OCI-LY3 (cell line): ENCODE data around the gene CAPG.

ENCODE experiments used
- H2AFZ ChIP-seq: fragments of 200-600, 300-600 bp; shearing (Covaris generic); 2 replicates; pipeline ENCODE4 v1.6.0; 2014; ENCODE audit warnings: antibody characterized with exemption, low read depth, low read length
- H3K27ac ChIP-seq: fragments of 200-600, 300-600 bp; sonication (generic); 2 replicates; pipeline ENCODE4 v1.5.1; 2014; ENCODE audit warnings: mild to moderate bottlenecking, low read length, moderate library complexity, mixed read lengths
- H3K27me3 ChIP-seq: fragments of 200-600, 300-600 bp; sonication (generic); 2 replicates; pipeline ENCODE4 v1.6.1; 2014; ENCODE audit warnings: low read depth, low read length, mixed read lengths
- H3K36me3 ChIP-seq: fragments of 200-600, 300-600 bp; sonication (generic); replicated peaks from 2 replicates; pipeline ENCODE3; 2014; ENCODE audit warnings: low read depth, low read length, mixed read lengths
- H3K4me1 ChIP-seq: fragments of 300-600, 200-600 bp; sonication (generic); 2 replicates; pipeline ENCODE4 v1.6.1; 2014; ENCODE audit warnings: low read length, mixed read lengths
- H3K4me2 ChIP-seq: fragments of 200-600, 300-600 bp; sonication (generic); 2 replicates; pipeline ENCODE4 v1.6.1; 2014; ENCODE audit warnings: low read length, mixed read lengths
- H3K4me3 ChIP-seq: fragments of 300-600, 200-600 bp; sonication (generic); 2 replicates; pipeline ENCODE4 v1.5.1; 2014; ENCODE audit warnings: antibody characterized with exemption, mild to moderate bottlenecking, low read length, moderate library complexity
- H3K79me2 ChIP-seq: fragments of 300-600, 200-600 bp; shearing (Covaris generic); 2 replicates; pipeline ENCODE4 v1.6.1; 2014; ENCODE audit warnings: mild to moderate bottlenecking, low read length, mixed read lengths
- H3K9ac ChIP-seq: fragments of 300-600, 200-600 bp; shearing (Covaris generic); 2 replicates; pipeline ENCODE4 v1.6.0; 2014; ENCODE audit warnings: mild to moderate bottlenecking, low read length, moderate library complexity
- H3K9me3 ChIP-seq: fragments of 200-600, 300-600 bp; shearing (Covaris generic); 2 replicates; pipeline ENCODE4 v1.6.1; 2014; ENCODE audit warnings: low read length, mixed read lengths; ENCODE audit not compliant: insufficient read depth
- H4K20me1 ChIP-seq: fragments of 200-600, 300-600 bp; sonication (generic); 2 replicates; pipeline ENCODE4 v1.6.1; 2016; ENCODE audit warnings: low read length, mixed read lengths; ENCODE audit not compliant: insufficient read depth
- CTCF ChIP-seq: fragments of 200-600, 300-600 bp; sonication (generic); IDR thresholded peaks from 2 replicates; pipeline ENCODE4 v1.5.1; 2014; ENCODE audit warnings: antibody characterized with exemption, low read length, low read depth
- EZH2phosphoT487 ChIP-seq: fragments of 200-600 bp; shearing (Covaris generic); IDR thresholded peaks from 2 replicates; pipeline ENCODE4 v1.6.1; 2018; ENCODE audit warnings: antibody characterized with exemption, mixed run types, low read depth

Gene CAPG

GRCh38 chr2:85405201-85406059 lies 4.7 kb downstream of the CAPG start:
- TF ChIP-seq CTCF (no peak), EZH2phosphoT487 (no peak)
- Histone ChIP-seq H3K4me1 (peaks cover 25% of the 10 kb centered on the region), H3K36me3 (no peaks in the 10 kb centered on the region), H4K20me1 (no peaks in the 10 kb centered on the region), H3K27ac (no peak overlapping the region), H3K27me3 (no peaks in the 10 kb centered on the region), H2AFZ (no peak overlapping the region), H3K79me2 (no peaks in the 10 kb centered on the region), H3K4me2 (no peak overlapping the region), H3K9me3 (no peaks in the 10 kb centered on the region), H3K4me3 (no peak overlapping the region), H3K9ac (no peak overlapping the region)

GRCh38 chr2:85401844-85402243 lies 8.3 kb downstream of the CAPG start:
- H3K79me2 ChIP-seq: no peaks in the 10 kb centered on the region
- H3K9ac ChIP-seq: no peak overlapping the region
- no peak overlapping the region for H3K4me2 ChIP-seq
- H3K4me3 ChIP-seq: no peak overlapping the region
- H3K4me1 ChIP-seq: peaks cover 6% of the 10 kb centered on the region; the same call in 1 of the 2 replicates
- no peak overlapping the region for H2AFZ ChIP-seq
- H3K27ac ChIP-seq: no peak overlapping the region
- no peaks in the 10 kb centered on the region for H4K20me1 ChIP-seq
- H3K9me3 ChIP-seq: no peaks in the 10 kb centered on the region
- H3K27me3 ChIP-seq: no peaks in the 10 kb centered on the region
- TF ChIP-seq CTCF (no peak), EZH2phosphoT487 (no peak)
- no peaks in the 10 kb centered on the region for H3K36me3 ChIP-seq

GRCh38 chr2:85401464-85401805 lies 8.7 kb downstream of the CAPG start:
- no peak for TF ChIP-seq CTCF
- no peak for TF ChIP-seq EZH2phosphoT487
- Histone ChIP-seq H3K27ac (no peak overlapping the region), H4K20me1 (no peaks in the 10 kb centered on the region), H3K4me3 (no peak overlapping the region), H3K36me3 (no peaks in the 10 kb centered on the region), H3K4me1 (peaks cover 8% of the 10 kb centered on the region; the same call in 1 of the 2 replicates), H3K9ac (no peak overlapping the region), H3K4me2 (no peak overlapping the region), H3K27me3 (no peaks in the 10 kb centered on the region), H2AFZ (no peak overlapping the region), H3K79me2 (no peaks in the 10 kb centered on the region), H3K9me3 (no peaks in the 10 kb centered on the region)

- Histone ChIP-seq H2AFZ (no peak overlapping the region), H3K79me2 (no peaks in the 10 kb centered on the region), H3K36me3 (no peaks in the 10 kb centered on the region), H3K9ac (no peak overlapping the region), H3K4me1 (peaks cover 8% of the 10 kb centered on the region; the same call in 1 of the 2 replicates), H3K4me2 (no peak overlapping the region), H3K27ac (no peak overlapping the region), H3K27me3 (no peaks in the 10 kb centered on the region), H4K20me1 (no peaks in the 10 kb centered on the region), H3K9me3 (no peaks in the 10 kb centered on the region), H3K4me3 (no peak overlapping the region)
- TF ChIP-seq CTCF (no peak), EZH2phosphoT487 (no peak)
Observed at GRCh38 chr2:85400541-85401463, 9.4 kb downstream of the CAPG start.
